ENCODE measurements around the gene PCGF2. TPM values are rescaled to one million over a fixed set of nuclear protein-coding genes. Genes with fewer than 3 reads are reported as not detected.

Gene PCGF2
- total RNA-seq: 8.4 and 12.3 TPM in 2 replicates

DNA sequence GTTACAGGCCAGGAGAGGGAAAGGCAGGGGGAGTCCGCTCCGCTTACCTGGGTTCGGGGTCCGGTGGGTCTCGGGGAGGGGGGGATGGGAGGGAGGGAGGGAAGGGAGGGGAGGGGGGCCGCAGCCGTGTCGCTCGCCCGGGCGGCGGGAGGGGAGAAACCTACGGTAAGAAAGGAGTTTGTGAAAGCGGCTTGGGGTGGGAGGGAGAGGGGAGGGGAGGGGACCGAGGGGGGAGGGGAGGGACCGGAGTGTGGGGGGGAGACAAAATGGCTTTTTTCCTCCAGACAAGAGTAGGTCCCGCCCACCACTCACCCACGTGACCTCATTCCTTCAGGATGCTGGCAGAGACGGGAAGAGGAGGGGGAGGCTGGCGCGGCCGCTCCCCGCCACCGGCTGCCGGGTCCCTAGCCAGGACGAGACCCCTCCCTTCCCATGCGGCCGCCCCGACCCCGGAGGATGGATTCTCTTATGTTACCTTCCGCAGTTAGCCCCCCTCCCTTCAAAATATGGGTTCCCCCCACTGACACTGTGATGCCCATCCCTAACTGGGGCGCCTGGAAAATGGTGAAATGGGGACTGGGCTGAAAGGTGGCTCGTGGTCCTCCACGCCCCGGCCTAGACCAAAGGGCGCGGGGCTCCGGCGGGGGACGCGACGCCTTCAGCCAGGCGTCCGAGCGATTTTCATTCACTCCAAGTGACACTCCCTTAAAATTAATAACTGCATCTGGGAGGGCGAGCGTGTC lies at the start of gene PCGF2:
PCGF2 (minus strand) TSS at position 188 of the 743 bp plus-strand sequence. CDS start 7,934 bp downstream, outside the sequence.

GRCh38 chr17:38752308-38753070 lies 4.4 kb upstream of the PCGF2 start, which contains the start of gene PSMB3:
TSS of gene PSMB3 (plus strand) at chr17:38752741. CDS start at chr17:38752827, 86 bp downstream.

DNA sequence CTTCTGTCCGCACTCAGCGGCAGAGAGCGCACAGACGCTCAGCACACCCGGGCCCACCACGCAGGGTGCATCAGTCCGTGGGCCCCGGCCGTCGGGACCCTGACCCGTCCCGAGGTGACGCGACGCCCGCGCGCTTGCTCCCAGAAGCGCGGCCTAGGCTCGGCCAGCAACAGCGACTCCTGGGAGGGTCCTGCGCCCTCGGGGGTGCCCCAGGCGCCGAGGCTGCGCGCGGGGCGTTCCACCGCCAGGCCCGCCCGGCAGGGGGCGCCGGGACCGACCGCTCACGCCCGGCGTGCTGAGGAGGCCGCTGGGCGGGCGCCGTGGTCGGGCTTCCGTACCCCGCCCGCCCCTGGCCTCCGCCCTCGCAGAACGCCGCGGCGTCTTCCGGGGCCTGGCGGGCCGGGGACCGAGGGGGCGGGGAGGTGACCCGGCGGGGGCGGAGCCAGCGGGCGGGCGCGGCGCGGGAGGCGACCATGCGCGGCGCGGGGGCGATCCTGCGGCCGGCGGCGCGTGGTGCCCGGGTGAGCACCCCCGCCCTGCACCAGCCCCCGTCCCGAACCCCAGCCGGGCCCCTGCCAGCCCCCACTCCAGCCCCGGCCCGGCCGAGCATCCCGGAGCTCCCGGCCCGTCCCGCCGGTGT lies 18.1 kb downstream of the PCGF2 start, which contains the start of gene CISD3:
CISD3 (plus strand) TSS at position 456 of the 640 bp plus-strand sequence; CDS start at position 474, 18 bp downstream.

GRCh38 chr17:38704606-38705522 lies 43.3 kb downstream of the PCGF2 start, which contains the start of gene MLLT6:
TSS of gene MLLT6 (plus strand) at chr17:38705273. CDS start at chr17:38705633, 360 bp downstream.

Other genes with a start within 250 kb of the PCGF2 start
- gene SRCIN1, start 142.4 kb downstream of the PCGF2 start, total RNA-seq: 0.07 TPM in 1 of 2 replicates, not detected in the other
- gene EPOP, start 73.4 kb downstream of the PCGF2 start, total RNA-seq: 0.72 and 2.0 TPM in 2 replicates
- 30.4 and 34.5 TPM in 2 replicates for gene MLLT6, start 43.1 kb downstream of the PCGF2 start, total RNA-seq
- gene CISD3, start 18.0 kb downstream of the PCGF2 start, total RNA-seq: 3.5 and 5.1 TPM in 2 replicates
- gene PSMB3, start 4.4 kb upstream of the PCGF2 start, total RNA-seq: 145 and 162 TPM in 2 replicates
- 63.6 and 71.2 TPM in 2 replicates for gene PIP4K2B, start 51.2 kb upstream of the PCGF2 start, total RNA-seq
- gene CWC25, start 77.0 kb upstream of the PCGF2 start, total RNA-seq: 7.6 and 8.1 TPM in 2 replicates
- 803 and 935 TPM in 2 replicates for gene RPL23, start 105.4 kb upstream of the PCGF2 start, total RNA-seq
- 163 and 215 TPM in 2 replicates for gene LASP1, start 121.7 kb upstream of the PCGF2 start, total RNA-seq
- gene FBXO47, start 219.1 kb upstream of the PCGF2 start, total RNA-seq: not detected in 2 replicates